ENCODE measurements around the gene SPATC1L.

DNA sequence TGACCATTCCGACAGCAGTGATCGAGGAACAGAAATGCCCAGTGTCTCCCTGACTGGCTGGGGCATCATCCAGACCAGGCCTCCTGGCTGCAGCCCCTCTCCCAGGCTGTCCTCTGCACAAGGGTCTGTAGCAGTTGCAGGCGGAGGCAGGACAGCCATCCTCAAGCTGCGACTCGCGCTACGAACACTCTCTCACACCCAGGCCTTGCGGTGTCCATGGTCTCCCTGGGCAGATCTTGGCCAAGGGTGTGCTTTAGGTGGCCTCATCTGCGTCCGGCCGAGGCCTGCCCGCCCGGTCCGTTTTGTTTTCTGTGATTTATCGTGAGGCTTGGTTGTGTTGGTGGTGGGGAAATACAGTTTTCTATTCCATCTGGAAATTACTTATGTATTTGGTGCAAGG lies 44.6 kb downstream of the SPATC1L start:
- TF ChIP-seq, protein P1, sequence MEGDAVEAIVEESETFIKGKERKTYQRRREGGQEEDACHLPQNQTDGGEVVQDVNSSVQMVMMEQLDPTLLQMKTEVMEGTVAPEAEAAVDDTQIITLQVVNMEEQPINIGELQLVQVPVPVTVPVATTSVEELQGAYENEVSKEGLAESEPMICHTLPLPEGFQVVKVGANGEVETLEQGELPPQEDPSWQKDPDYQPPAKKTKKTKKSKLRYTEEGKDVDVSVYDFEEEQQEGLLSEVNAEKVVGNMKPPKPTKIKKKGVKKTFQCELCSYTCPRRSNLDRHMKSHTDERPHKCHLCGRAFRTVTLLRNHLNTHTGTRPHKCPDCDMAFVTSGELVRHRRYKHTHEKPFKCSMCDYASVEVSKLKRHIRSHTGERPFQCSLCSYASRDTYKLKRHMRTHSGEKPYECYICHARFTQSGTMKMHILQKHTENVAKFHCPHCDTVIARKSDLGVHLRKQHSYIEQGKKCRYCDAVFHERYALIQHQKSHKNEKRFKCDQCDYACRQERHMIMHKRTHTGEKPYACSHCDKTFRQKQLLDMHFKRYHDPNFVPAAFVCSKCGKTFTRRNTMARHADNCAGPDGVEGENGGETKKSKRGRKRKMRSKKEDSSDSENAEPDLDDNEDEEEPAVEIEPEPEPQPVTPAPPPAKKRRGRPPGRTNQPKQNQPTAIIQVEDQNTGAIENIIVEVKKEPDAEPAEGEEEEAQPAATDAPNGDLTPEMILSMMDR (IDR thresholded peaks at IDR 0.05; ENCODE audit: poor library complexity, severe bottlenecking), result no peak
- TF ChIP-seq TAF1 (IDR thresholded peaks at IDR 0.05; ENCODE audit: low read depth), result no peak
- TF ChIP-seq EP300 (conservative IDR thresholded peaks at IDR 0.05; ENCODE audit: poor library complexity, severe bottlenecking), result no peak
